Right lung (tissue), 5 donors: Measurements from ENCODE around the gene PRPF39. TPM values are rescaled to one million over a fixed set of nuclear protein-coding genes. Genes with fewer than 3 reads are reported as not detected.
"Not testable (repeated sequence)": the region's sequence is repeated elsewhere in the genome, so short reads cannot be mapped to it uniquely, and the experiment has no call there.

ENCODE experiments used
- DNase-seq, 2 donors: peaks; one replicate each; pipeline ENCODE4 v3.0.0-alpha.2; 2013
- polyA plus RNA-seq, 5 donors: library from polyadenylated mRNA; unstranded; fragments of 120-200 nt; gene quantifications; one replicate each; pipeline versions ENCODE4 v1.2.1 to v1.2.3, GENCODE V29; 2013; ENCODE audit warnings: inconsistent platforms in 1 of 5, low replicate concordance in 1 of 5; ENCODE audit not compliant: insufficient read length in 5 of 5, insufficient read depth in 1 of 5

PRPF39 gene
- polyA plus RNA-seq, 5 donors = 57.8 to 111 (median 80.7) TPM

DNA sequence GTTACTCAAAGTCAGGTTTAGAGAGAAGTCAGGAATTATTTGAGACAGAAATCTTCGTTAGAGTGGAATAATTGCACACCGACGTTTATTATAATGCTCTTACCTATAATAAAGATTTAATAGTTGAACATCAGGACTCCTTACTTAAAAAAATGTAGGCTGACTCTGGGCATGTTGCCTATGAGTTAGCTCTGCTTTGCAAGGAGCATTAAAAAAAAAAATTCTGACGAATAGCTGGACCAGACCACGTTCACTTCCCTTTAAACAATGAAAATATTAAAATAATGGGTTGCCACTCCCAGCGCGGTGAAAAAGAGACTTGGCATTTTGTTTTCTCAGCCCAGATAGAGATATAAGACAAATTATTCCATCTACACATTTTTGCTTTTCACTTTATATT is 51.2 kb downstream of the PRPF39 start:
- no peak for DNase-seq

DNA sequence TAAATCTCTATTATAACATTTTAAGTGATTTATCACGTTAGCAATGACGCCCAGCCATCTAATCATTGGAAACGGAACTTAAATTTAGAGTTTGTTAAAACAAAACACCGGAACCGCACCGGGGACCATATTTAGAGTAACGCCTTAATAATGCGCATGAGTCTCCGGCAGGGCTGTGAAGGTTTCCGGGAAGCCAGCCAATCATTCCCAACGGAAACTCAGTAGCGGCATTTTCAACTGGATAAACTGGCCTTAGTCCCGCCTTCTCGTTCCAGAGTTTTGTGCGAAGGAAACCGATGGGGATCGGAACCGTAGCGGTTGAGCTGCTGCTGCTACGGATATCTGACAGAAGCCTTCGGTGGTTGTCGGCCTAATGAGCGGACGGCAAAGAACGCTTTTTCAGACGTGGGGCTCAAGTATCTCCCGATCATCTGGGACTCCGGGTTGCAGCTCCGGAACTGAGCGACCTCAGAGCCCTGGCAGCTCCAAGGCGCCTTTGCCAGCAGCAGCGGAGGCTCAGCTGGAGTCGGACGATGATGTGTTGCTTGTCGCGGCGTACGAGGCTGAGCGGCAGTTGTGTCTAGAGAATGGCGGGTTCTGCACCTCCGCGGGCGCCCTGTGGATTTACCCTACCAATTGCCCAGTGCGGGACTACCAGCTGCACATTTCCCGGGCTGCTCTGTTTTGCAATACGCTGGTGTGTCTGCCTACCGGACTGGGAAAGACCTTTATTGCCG is 51.9 kb downstream of the PRPF39 start, which contains the start of gene FANCM:
TSS of gene FANCM (plus strand) at position 272 of the 737 bp plus-strand sequence. CDS start at position 374, 102 bp downstream.
- DNase-seq = peak; percentile 95 to 96

DNA sequence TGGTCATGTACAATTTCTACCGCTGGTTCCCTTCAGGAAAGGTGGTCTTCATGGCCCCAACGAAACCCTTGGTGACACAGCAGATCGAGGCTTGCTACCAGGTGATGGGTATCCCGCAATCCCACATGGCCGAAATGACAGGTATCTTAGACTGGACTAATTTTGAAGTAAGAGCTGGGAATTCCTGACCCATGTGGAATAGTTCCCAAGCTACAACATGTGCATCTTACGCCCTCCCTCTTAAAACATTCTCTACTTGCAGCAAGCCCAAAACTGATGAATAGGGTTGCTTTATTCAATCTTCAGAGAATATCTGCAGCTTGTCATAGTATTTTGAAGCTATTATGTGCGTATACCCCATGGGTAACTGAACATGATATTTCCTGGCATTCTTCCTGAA is 52.5 kb downstream of the PRPF39 start:
- no peak for DNase-seq

DNA sequence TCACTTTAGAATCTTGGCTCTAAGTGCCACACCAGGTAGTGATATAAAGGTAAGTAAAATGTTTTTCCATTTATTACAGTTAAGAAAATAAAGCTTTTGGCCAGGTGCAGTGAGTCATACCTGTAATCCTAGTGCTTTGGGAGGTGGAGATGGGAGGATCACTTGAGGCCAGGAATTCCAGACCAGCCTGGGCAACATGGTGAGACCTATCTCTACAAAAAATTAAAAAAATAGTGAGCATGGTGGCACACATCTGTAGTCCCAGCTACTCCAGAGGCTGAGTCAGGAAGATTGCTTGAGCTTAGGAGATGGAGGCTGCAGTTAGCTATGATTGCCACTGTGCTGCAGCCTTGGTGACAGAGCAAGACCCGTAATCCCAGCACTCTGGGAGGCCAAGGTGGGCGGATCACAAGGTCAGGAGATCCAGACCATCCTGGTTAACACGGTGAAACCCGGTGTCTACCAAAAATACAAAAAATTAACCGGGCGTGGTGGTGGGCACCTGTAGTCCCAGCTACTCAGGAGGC is 56.8 kb downstream of the PRPF39 start:
- no peak for DNase-seq

DNA sequence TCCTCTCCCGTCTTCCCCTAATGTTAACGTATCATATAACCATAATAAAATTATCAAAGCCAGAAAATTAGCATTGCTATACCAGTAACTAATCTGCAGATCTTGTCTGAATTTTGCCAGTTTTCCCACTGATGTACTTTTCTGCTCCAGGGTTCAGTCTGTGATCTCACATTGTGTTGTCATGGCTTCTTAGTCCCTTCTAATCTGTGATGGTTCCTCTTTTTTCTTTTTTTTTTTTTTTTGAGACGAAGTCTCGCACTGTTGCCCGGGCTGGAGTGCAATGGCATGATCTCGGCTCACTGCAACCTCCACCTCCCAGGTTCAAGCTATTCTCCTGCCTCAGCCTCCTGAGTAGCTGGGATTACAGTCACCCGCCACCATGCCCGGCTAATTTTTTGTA is 58.2 kb downstream of the PRPF39 start:
- not testable (repeated sequence) for DNase-seq

DNA sequence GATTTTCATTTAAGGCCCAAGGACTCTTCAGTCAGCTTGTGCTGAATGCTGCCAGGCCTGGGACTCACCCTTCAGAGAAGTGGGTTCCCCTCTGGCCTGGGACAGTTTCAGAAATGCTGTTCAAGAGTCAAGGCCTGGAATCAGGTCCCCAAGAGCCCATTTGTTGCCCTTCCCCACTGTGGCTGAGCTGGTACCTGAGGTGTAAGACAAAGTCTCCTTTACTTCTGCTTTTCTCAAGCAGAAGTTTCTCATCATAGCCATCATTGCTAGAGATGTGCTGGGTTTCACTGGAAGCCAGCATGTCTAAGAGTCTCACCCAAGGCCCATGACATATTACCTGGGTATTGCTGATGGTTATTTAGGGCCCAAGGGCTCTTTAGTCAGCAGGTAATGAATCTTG is 60.7 kb downstream of the PRPF39 start:
- DNase-seq = no peak

DNA sequence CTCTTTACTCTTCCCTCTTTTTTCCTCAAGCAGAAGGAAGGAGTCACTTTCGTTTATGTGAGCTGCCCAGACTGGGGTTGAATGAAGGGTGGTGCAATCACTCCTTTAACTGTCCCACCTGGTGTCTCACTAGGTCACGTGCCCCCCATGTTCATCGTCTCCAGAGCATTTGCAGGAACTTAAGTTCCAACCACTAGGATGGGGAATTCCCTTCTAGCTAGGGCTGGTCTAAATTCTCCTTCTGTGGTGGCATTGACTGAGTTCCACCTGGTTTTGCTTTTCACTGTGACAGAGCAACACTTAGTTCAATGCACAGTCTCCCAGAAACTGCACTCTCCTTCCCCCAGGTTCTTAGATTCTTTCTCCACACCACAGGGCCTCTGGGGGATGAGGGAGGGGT is 61.3 kb downstream of the PRPF39 start:
- no peak for DNase-seq

DNA sequence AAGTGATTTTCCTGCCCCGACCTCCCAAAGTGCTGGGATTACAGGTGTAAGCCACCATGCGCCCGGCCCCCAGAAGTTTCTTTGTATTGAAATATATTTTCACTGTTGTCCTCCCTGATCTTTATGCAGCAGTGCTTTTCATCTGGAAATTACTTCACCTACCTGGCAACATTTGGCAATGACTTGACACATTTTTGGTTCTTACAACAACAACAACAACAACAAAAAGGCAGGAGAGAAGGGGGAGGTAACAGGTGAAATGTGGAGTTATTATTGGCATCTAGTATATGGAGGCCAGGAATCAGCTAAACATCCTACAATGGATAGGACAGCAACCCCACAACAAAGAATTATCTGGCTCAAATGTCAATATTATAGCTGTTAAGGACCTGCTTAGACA is 65.7 kb downstream of the PRPF39 start:
- no peak for DNase-seq

DNA sequence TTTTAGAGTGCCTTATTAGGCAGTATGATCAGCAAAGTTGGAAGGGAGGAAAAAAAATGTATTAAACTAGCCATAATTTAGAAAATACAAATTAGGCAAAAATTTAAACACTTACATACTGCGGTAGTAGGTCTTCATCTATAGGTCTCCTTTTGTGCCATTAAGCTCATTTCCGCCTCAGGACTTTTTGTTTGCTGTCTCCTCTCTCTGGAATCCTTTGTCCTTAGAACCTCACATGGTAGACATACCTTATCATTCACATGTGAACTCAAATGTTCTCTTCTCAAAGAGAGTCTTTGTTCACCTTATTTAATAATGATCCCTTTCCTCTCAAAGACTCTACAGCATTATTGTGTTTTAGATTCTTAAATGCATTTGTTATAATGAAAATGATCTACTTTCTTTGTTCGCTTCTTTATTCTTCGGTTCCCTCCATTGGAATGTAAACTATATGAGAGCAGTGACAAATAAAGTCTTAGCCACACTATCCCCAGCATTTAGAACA is 66.5 kb downstream of the PRPF39 start:
- DNase-seq = no peak

DNA sequence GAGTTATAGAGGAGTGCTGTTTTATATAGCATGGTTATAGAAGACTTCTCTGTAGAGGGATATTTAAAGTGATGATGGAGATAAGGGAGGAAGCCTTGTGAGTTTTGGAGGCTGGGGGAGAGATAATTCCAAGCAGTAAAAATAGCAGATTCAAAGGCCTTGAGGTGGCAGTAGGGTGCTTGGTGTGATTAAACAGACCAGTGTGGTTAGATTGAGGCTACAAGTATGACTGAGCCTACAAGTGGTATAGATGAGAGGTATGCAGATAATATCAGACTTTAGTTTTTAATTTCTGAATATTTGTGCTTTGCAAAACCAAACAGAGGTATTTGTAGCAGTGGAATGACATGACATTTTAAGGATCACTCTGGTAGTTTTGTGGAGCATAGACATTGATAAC is 72.2 kb downstream of the PRPF39 start:
- DNase-seq = no peak

Other genes with a start within 250 kb of the PRPF39 start
- 10 to 100 TPM; 11.9 to 21.5 (median 20.1) TPM for gene KLHL28, start 122.2 kb upstream of the PRPF39 start, polyA plus RNA-seq
- gene TOGARAM1, start 121.9 kb upstream of the PRPF39 start, polyA plus RNA-seq = 10 to 100 TPM; 27.2 to 45.7 (median 37.8) TPM
- 100 to 1,000 TPM in 4 of 5 donors, 10 to 100 TPM in 1; 97.7 to 128 (median 109) TPM for gene FKBP3, start 50.4 kb downstream of the PRPF39 start, polyA plus RNA-seq
- gene FANCM, start 51.8 kb downstream of the PRPF39 start, polyA plus RNA-seq = 10 to 100 TPM; 11.1 to 19.6 (median 14.3) TPM
- gene MIS18BP1, start 169.1 kb downstream of the PRPF39 start, polyA plus RNA-seq = 10 to 100 TPM; 34.4 to 87.7 (median 64.8) TPM